SK-N-SH (cell line): ENCODE results near the gene SHQ1.

Source experiments
- CTCF ChIP-seq: fragments of 200-600 bp; sonication (generic); IDR thresholded peaks from 2 replicates; pipeline ENCODE4 v1.6.1; 2017; ENCODE audit warnings: antibody characterized with exemption, mild to moderate bottlenecking, moderate library complexity
- REST ChIP-seq: IDR thresholded peaks from 2 replicates; pipeline ENCODE4 v1.6.1; 2012; ENCODE audit warnings: mild to moderate bottlenecking, low read depth, low read length, moderate library complexity
- RXRA ChIP-seq: IDR thresholded peaks from 2 replicates; pipeline ENCODE4 v1.4.0; 2012; ENCODE audit warnings: low read depth, mild to moderate bottlenecking, borderline replicate concordance

GRCh38 chr3:72847751-72848702, at the start of gene SHQ1:
- TF ChIP-seq CTCF (no peak), REST (0 out of 2 replicates have a peak, but pooled peaks have one; percentile 9), RXRA (no peak)
